Left renal cortex interstitium (tissue), 4 donors: ENCODE data around the gene HTRA2. TPM values are rescaled to one million over a fixed set of nuclear protein-coding genes. Genes with fewer than 3 reads are reported as not detected.

Source experiments
- DNase-seq, 4 donors: peaks; one replicate each; pipeline ENCODE4 v3.0.0-alpha.2; 2013; ENCODE audit warnings: low read depth in 4 of 4, low spot score in 2 of 4, missing footprints in 1 of 4
- polyA plus RNA-seq, 4 donors: library from polyadenylated mRNA; unstranded; fragments of 120-200 nt; gene quantifications; one replicate each; pipeline ENCODE4 v1.2.1, GENCODE V29; 2013; ENCODE audit not compliant: insufficient read length in 4 of 4

HTRA2 gene
- polyA plus RNA-seq, 4 donors, result 33.6 to 36.9 (median 35.0) TPM

DNA sequence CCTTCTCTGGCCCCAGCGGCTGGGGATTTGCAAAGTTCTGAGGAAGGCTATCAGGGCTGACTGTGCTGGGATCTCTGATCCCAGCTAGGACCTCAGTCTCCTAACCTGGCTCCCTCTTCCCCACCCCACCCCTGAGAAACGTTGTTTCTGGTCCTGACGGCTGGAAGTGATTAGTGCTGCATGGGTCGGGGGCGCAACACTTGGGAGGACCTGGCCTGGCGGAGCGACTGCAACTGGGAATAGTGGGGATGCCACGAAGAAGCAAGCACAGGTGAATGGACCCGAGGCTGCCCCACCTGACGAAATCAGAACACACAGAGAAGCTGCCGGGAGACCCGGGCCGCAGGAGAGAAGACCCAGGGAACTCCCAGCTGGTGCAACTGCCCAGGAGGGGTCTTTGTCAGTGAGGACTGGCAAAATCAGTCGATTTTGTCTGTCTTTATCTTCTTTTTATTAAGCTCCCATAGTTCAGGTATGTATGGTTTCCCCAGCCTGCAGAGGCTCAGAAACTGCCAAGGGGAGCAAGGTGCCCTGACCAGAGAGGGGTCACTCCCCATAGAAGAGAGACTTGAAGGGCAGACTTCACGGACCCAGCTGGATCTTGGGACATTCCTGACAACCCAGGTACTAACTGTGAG is 29.7 kb upstream of the HTRA2 start:
- DNase-seq, result no peak

- DNase-seq, result no peak
These were observed 29.2 kb upstream of the HTRA2 start for GRCh38 chr2:74500578-74500946.

DNA sequence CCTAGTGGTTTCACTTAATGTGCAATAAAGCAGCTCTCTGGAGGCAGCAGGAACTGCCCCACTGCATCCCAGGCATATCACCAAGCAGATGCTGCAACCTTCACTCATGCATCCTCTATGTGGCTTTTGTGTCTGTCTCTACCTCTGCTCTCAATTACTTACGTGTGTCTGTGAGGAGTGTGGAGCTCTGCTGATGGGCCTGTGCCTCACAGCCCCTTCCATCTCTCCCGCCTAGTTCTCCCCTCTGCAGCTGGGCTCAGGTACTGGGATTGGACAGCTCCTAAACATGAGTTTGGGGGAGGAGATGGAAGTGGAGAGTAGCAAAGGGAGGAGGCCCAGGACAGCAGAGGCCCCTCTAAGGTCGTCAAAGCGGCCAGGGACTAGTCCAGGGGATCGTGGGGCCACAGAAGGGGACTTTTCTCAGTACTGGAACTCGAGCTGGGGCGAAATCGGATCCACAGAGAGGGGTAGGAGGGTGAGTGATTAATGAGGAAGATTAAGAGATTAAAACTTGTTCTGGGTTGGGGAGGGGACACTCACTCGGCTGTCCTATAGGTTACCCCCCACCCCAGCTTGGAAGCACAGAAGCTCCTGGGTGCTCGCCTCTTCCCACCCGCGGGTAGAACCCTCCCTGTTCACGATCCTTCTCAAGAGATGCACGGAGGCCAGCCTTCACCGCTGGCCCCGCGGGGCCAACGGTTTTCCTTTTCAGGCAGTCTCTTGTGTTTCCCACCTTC is 28.2 kb upstream of the HTRA2 start:
- DNase-seq, result no peak

DNA sequence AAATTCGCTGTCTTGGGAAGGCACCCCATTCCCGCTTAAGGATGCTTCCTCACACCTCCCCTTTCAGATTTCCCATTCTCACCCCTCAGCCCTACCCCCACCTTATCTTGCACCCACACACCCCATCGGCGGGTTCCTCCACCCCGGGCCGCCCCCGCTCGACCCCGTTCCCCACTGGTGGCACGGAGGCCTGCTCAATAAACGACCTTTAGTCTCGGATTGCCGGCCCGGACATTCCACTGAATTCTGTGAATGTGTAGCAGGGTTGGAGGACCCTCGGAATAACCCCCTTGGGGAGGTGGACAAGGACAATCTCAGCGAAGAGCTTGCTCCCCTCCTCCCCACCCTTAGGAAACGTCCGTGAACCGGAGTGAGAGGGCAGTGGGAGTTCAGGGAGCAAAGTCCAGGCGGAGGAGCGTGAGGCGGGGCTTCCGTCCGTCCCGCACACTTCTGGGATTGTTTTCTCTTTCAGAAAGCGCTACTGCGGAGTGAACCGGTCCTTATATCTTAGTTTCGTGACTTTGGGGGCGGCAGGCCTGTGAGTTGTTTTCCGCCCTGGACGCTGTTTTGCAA is 27.5 kb upstream of the HTRA2 start:
- no peak for DNase-seq

DNA sequence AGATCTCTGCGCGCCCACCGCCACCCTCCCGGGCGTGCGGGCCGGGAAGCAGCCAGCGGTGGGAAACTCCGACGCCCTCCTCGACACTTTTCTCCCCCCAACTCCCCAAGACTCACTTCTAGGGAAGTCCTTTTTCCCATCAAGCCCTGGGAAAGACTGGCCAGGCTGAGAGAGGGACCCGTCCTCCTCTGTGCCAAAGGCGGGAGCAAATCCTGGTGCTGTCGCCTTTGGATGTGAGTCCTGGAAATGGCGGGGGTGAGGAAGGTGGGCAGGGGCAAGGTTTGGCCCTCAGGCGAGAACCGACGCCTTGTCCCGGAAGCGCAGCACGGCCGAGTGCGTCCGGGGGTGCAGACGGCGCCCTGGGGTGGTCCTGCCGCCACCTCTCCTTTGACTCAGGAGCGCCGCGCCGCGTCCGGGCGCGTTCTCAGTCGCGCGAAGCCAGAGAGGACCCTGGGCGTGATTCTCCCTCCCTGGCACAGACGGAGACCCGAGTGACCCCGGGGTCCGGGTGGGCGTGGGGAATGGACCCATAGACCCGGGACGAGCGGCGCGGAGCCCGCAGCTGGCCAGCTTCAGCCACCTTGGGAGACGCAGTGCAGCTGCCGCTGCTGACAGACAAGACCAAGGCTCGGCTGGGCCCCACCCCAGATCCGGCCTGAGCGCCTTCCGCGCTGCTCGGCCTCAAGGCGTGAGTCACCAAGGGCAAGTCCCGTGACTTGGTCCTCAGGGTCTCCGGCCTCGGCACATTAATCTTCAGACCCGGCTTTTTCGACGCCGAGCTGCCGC is 26.8 kb upstream of the HTRA2 start:
- no peak for DNase-seq

DNA sequence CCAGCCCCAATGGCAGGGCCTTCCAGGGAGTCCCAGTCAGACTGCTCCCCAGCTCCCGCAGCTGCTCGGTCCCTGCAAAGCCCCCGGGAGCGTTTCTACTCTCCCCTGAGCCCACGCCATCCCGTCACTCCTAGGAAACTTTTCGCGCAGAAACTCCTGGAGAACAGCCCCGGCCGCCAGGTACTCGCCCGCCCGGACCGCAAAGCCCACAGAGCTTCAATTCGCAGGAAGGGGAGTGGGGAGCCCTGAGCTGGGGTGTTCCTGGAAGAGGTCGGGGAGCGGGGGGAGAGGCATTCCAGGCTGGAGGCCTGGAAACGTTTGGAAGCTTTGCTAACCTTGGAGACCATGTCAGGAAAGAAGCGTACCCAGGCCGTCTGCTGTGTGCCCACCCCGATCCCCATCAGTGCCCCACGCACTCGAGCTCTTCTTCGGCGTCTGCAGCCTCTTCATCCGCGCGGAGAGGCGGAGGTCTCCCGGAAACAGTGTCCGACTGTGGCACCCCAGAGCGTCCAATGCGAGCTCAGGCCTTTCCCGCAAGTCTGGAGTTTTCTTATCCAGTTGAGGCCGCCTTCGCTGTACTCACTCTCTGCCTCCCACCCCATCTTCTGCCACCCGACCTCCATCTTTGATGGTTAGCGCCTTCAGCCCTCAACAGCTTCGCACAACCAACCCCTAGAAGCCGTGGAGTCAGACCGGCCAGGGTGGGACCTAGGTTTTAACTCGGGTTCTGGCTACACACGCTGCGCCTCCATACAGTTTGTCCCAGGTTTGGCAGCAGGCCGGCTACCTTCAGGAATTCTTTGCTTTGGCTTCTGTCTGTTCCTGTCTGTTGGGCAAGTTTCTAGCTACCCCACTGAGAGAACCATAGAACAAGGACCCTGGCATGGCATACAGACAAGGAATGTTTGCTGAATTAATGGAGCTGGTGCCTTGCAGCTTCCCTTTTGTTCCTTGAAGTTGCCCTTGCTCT is 25.9 kb upstream of the HTRA2 start:
- DNase-seq, result no peak

DNA sequence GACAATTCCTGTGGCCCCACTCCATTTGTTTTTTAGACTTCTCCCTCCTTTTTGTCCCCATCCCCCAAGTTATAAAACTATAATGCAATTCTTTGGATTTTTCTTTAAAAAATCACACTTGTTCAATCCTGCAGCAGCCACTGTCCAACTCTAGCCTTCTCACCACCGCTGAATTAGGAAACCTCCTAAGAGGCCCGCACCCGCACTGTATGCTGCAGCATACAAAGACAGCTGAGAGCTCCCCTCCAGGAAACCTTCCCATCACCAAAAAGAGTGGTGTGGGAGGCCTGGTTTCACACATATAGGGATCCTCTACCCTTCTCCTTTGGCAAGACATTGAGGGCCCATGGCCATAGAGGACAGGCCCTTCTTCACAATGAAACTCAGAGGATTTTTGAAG is 25.1 kb upstream of the HTRA2 start:
- DNase-seq, result no peak

DNA sequence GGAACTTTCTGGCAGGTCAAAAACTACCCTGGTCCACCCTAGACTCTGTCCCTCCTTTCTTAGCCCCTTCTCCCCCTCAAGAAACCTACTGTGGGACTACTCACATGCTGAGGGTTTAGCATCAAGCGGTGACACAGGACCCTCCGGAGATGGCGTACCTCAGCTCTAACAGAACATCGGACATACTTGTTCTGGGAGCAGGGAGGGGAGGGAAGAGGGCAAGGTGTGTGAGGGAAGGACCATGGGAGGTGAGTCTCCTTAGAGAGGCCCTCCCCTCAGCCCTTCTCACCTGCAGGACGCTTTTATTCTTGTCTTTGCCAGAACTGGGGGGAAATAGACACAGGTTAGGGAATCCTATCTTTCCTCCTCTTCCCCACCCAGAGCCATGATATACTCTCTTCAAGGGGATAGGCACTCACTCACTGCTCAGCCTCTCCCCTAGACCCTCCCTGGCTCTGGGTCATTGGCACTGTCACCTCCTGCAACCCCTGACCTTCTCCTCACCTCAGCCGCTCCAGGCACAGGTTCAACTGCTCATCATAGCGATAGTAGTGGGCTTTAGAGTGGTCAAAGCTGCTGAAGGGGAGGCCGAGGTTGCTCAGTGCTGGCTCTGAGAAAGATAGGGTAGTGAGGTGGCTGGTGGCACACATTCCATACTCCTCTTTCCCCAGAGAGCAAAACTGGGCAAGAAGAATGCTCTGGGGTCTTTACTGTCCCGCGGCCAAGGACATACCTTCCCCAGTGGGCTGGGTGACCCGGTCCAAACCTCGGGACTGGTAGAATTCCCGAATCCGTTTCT is 24.1 kb upstream of the HTRA2 start:
- no peak for DNase-seq

GRCh38 chr2:74507145-74507925 is 22.4 kb upstream of the HTRA2 start, which contains the start of gene PCGF1:
Gene PCGF1 (minus strand): TSS chr2:74507695. CDS start chr2:74507668, 27 bp downstream.
- DNase-seq, result peak; percentile 98 to 99 (median 99)

- no peak for DNase-seq
These were observed 21.7 kb upstream of the HTRA2 start for GRCh38 chr2:74507926-74508520.

- DNase-seq, result no peak
These were observed 19.5 kb upstream of the HTRA2 start for GRCh38 chr2:74510272-74510671.

- no peak for DNase-seq
These were observed 18.4 kb upstream of the HTRA2 start for GRCh38 chr2:74511104-74511989.

GRCh38 chr2:74512744-74513604 is 16.8 kb upstream of the HTRA2 start:
- no peak for DNase-seq

GRCh38 chr2:74513605-74514367 is 15.9 kb upstream of the HTRA2 start:
- no peak for DNase-seq
